Vagina (tissue), 2 donors: ENCODE data around the gene ATP6V0E2. TPM values are rescaled to one million over a fixed set of nuclear protein-coding genes. Genes with fewer than 3 reads are reported as not detected.

ENCODE experiments used
- DNase-seq, 2 donors: peaks; one replicate each; pipeline ENCODE4 v3.0.0-alpha.2; 2017; ENCODE audit errors: extremely low spot score in 2 of 2
- H3K27ac ChIP-seq: fragments of 200-600 bp; sonication (generic); one replicate; pipeline ENCODE4 v1.5.1; 2019
- H3K27me3 ChIP-seq: fragments of 200-600 bp; sonication (generic); one replicate; pipeline ENCODE4 v1.5.1; 2019
- H3K36me3 ChIP-seq, 2 donors: fragments of 200-600 bp; sonication (generic); one replicate each; pipeline ENCODE4 v1.5.1; 2017 to 2019
- H3K4me1 ChIP-seq: fragments of 200-600 bp; sonication (generic); one replicate; pipeline ENCODE4 v1.5.1; 2019
- H3K4me3 ChIP-seq, 2 donors: fragments of 200-600 bp; sonication (generic); 1 replicate in 1 of 2; 2 replicates in 1 of 2; pipeline ENCODE4 v1.5.1; 2016 to 2019
- H3K9me3 ChIP-seq: fragments of 200-600 bp; sonication (generic); one replicate; pipeline ENCODE4 v1.5.1; 2019
- CTCF ChIP-seq, 3 experiments: fragments of 450-650 bp in 2 of 3; fragments of 200-600 bp in 1 of 3; sonication (generic) in 1 of 3; IDR thresholded peaks; one replicate each; pipeline ENCODE4 v1.5.1; 2017 to 2019; ENCODE audit warnings: antibody characterized with exemption in 3 of 3, mild to moderate bottlenecking in 2 of 3, moderate library complexity in 2 of 3
- POLR2A ChIP-seq, 2 donors: fragments of 450-650 bp; IDR thresholded peaks; one replicate each; pipeline ENCODE4 v1.6.1; 2017; ENCODE audit warnings: antibody characterized with exemption in 2 of 2, mild to moderate bottlenecking in 2 of 2, moderate library complexity in 2 of 2
- POLR2AphosphoS5 ChIP-seq, 2 donors: sonication (generic); formaldehyde crosslinking; IDR thresholded peaks; one replicate each; pipeline ENCODE4 v1.9.0; 2017; ENCODE audit warnings: antibody characterized with exemption in 2 of 2, mild to moderate bottlenecking in 2 of 2, low read depth in 1 of 2; ENCODE audit not compliant: insufficient read depth in 1 of 2
- intact Hi-C: fragments of 100-400 bp; cut with DNase I; formaldehyde crosslinking; loops from one replicate; pipeline ENCODE4 v1.15.1; 2023
- total RNA-seq: library from RNA; depleted of rRNA; stranded (reverse); fragments of >200 nt; gene quantifications from one replicate; pipeline ENCODE4 v1.2.3, GENCODE V29; 2016

Gene ATP6V0E2
- total RNA-seq, 1 donor from 2014 or later = 13.3 TPM

GRCh38 chr7:149862156-149862555, 11.6 kb upstream of the ATP6V0E2 start:
- Histone ChIP-seq H3K36me3 (peaks cover 0 to 36% of the 10 kb centered on the region in 2 donors), H3K4me3 (no peak overlapping the region), H3K27me3 (no peaks in the 10 kb centered on the region), H3K9me3 (no peaks in the 10 kb centered on the region), H3K27ac (no peak overlapping the region), H3K4me1 (no peaks in the 10 kb centered on the region)
- no peak for TF ChIP-seq CTCF (IDR thresholded peaks at IDR 0.05)
- no peak for TF ChIP-seq POLR2A (IDR thresholded peaks at IDR 0.05)
- TF ChIP-seq POLR2AphosphoS5 (IDR thresholded peaks at IDR 0.05; ENCODE audit: insufficient read depth in 1 of 2, low read depth in 1 of 2) = no peak
- DNase-seq = no peak
- intact Hi-C loops = no loop called here

- H3K27ac ChIP-seq = no peak overlapping the region
- no peaks in the 10 kb centered on the region for H3K9me3 ChIP-seq
- intact Hi-C loops = no loop called here
- no peaks in the 10 kb centered on the region for H3K27me3 ChIP-seq
- no peaks in the 10 kb centered on the region for H3K4me1 ChIP-seq
- TF ChIP-seq POLR2A (IDR thresholded peaks at IDR 0.05) (no peak), CTCF (IDR thresholded peaks at IDR 0.05) (no peak), POLR2AphosphoS5 (IDR thresholded peaks at IDR 0.05; ENCODE audit: insufficient read depth in 1 of 2, low read depth in 1 of 2) (no peak)
- H3K36me3 ChIP-seq = peaks cover 0 to 36% of the 10 kb centered on the region in 2 donors
- no peak for DNase-seq
- no peak overlapping the region for H3K4me3 ChIP-seq
Measured at GRCh38 chr7:149863500-149863899, 10.3 kb upstream of the ATP6V0E2 start.

- Histone ChIP-seq H3K4me1 (no peaks in the 10 kb centered on the region), H3K4me3 (no peak overlapping the region), H3K27me3 (no peaks in the 10 kb centered on the region), H3K36me3 (peaks cover 0 to 36% of the 10 kb centered on the region in 2 donors), H3K27ac (no peak overlapping the region), H3K9me3 (no peaks in the 10 kb centered on the region)
- intact Hi-C loops = no loop called here
- no peak for DNase-seq
- TF ChIP-seq POLR2AphosphoS5 (IDR thresholded peaks at IDR 0.05; ENCODE audit: insufficient read depth in 1 of 2, low read depth in 1 of 2) (no peak), CTCF (IDR thresholded peaks at IDR 0.05) (no peak), POLR2A (IDR thresholded peaks at IDR 0.05) (no peak)
Measured at GRCh38 chr7:149864023-149864422, 9.7 kb upstream of the ATP6V0E2 start.

- H3K4me1 ChIP-seq = no peaks in the 10 kb centered on the region
- no peak for DNase-seq
- TF ChIP-seq POLR2AphosphoS5 (IDR thresholded peaks at IDR 0.05; ENCODE audit: insufficient read depth in 1 of 2, low read depth in 1 of 2) (no peak), CTCF (IDR thresholded peaks at IDR 0.05) (no peak), POLR2A (IDR thresholded peaks at IDR 0.05) (no peak)
- no peaks in the 10 kb centered on the region for H3K9me3 ChIP-seq
- H3K36me3 ChIP-seq = peaks cover 0 to 32% of the 10 kb centered on the region in 2 donors
- no peak overlapping the region for H3K4me3 ChIP-seq
- H3K27me3 ChIP-seq = no peaks in the 10 kb centered on the region
- H3K27ac ChIP-seq = no peak overlapping the region
- intact Hi-C loops = no loop called here
Measured at GRCh38 chr7:149864751-149865150, 9.0 kb upstream of the ATP6V0E2 start.

DNA sequence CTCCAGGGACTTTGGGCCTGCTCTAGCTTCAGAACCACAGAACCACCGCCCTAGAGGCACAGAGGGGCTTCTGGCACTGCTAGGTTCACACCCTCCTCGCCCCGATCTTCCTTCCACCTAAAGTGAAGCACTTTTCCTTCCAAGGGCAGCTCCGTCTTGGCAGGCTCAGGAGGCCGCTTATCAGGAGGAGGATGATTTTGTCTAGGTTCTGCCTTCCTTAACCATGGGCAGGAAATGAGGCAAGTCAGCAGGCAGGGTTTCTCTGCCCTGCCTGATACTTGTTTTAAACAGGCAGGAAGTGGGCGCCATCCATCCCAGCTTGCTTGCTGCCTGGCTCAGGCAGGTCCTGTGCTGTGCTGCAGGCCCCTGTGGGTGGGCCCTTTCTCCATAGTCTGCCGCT, 8.3 kb upstream of the ATP6V0E2 start:
- no peaks in the 10 kb centered on the region for H3K9me3 ChIP-seq
- intact Hi-C loops = no loop called here
- DNase-seq = no peak
- no peak for TF ChIP-seq POLR2AphosphoS5 (IDR thresholded peaks at IDR 0.05; ENCODE audit: insufficient read depth in 1 of 2, low read depth in 1 of 2)
- no peak for TF ChIP-seq CTCF (IDR thresholded peaks at IDR 0.05)
- TF ChIP-seq POLR2A (IDR thresholded peaks at IDR 0.05) = no peak
- no peaks in the 10 kb centered on the region for H3K27me3 ChIP-seq
- H3K27ac ChIP-seq = no peak overlapping the region
- peaks cover 0 to 32% of the 10 kb centered on the region in 2 donors for H3K36me3 ChIP-seq
- no peak overlapping the region for H3K4me3 ChIP-seq
- no peaks in the 10 kb centered on the region for H3K4me1 ChIP-seq
